K562 (cell line): ENCODE measurements around the gene MED16. TPM values are rescaled to one million over a fixed set of nuclear protein-coding genes. Genes with fewer than 3 reads are reported as not detected.

ENCODE experiments used
- ATAC-seq: fragments of 200-7000 bp; cut with Tn5 transposase; 3 replicates; pipeline ENCODE4 v1.9.1; 2020; ENCODE audit warnings: moderate library complexity
- BruUV-seq: library from RNA; stranded (reverse); fragments of 400-500 nt; replicated peaks from 2 replicates; lab custom pipeline; 2021; lab: Mats Ljungman, UMichigan
- CTCF ChIA-PET: fragments of 300-600 bp; formaldehyde crosslinking; extraction: SDS; loops from one replicate; lab custom pipeline; 2021; ENCODE audit warnings: low intra/inter-chr PET ratio; lab: Yijun Ruan, JAX
- POLR2A ChIA-PET: fragments of 300-600, 350-650 bp; sonication (Branson Sonifier 250); formaldehyde crosslinking; extraction: SDS; loops from one replicate; lab custom pipeline; 2021; ENCODE audit warnings: antibody characterized with exemption, inconsistent platforms; lab: Yijun Ruan, JAX
- DNase-seq, 4 experiments: peaks; one replicate each; pipeline versions ENCODE4 v3.0.0 to v3.0.0-alpha.2; 2011 to 2018; ENCODE audit warnings: low spot score in 3 of 4, mixed read lengths in 3 of 4; ENCODE audit errors: extremely low read depth in 1 of 4
- FAIRE-seq: peaks from 2 replicates; lab custom pipeline; 2011; peaks lifted over from hg19 to GRCh38; lab: Jason Lieb, UNC
- H2AFZ ChIP-seq: 2 replicates; pipeline ENCODE4 v1.6.0; 2011; ENCODE audit warnings: low read depth, low read length, control low read depth, inconsistent platforms
- H3K27ac ChIP-seq: fragments of 200-600 bp; 3 replicates; pipeline ENCODE4 v1.8.0; 2011; ENCODE audit warnings: low read depth, mild to moderate bottlenecking, control low read depth, inconsistent platforms, low read length, moderate library complexity, mixed read lengths; ENCODE audit errors: extremely low read depth
- H3K27me3 ChIP-seq, 2 experiments: fragments of 300-600 bp in 1 of 2; 2 replicates in 1 of 2; 3 replicates in 1 of 2; pipeline versions ENCODE4 v1.6.0 to v1.8.0; 2011; ENCODE audit warnings: inconsistent platforms in 2 of 2, low read length in 2 of 2, mild to moderate bottlenecking in 1 of 2, mixed read lengths in 1 of 2, moderate library complexity in 1 of 2; ENCODE audit not compliant: control insufficient read depth in 2 of 2, insufficient read depth in 2 of 2
- H3K36me3 ChIP-seq: fragments of 300-600 bp; 3 replicates; pipeline ENCODE4 v1.8.0; 2011; ENCODE audit warnings: mild to moderate bottlenecking, low read length, inconsistent platforms; ENCODE audit not compliant: control insufficient read depth, insufficient read depth
- H3K4me1 ChIP-seq, 2 experiments: fragments of 200-600 bp in 1 of 2; replicated peaks in 1 of 2; 2 replicates in 1 of 2; 3 replicates in 1 of 2; pipeline versions ENCODE4 v1.5.1 to v1.8.0; 2011; ENCODE audit warnings: inconsistent platforms in 2 of 2, low read length in 2 of 2, mild to moderate bottlenecking in 1 of 2, mixed read lengths in 1 of 2, moderate library complexity in 1 of 2; ENCODE audit not compliant: control insufficient read depth in 2 of 2, insufficient read depth in 2 of 2
- H3K4me2 ChIP-seq: 2 replicates; pipeline ENCODE4 v1.6.1; 2011; ENCODE audit warnings: low read length, control low read depth, inconsistent platforms, mixed read lengths; ENCODE audit not compliant: insufficient read depth
- H3K4me3 ChIP-seq: fragments of 200-600 bp; sonication (generic), shearing (Covaris generic); 2 replicates; pipeline ENCODE4 v1.5.1; 2016; ENCODE audit warnings: control low read depth, inconsistent platforms
- H3K79me2 ChIP-seq: fragments of 200-600 bp; 3 replicates; pipeline ENCODE4 v1.8.0; 2011; ENCODE audit warnings: low read length, inconsistent platforms; ENCODE audit not compliant: control insufficient read depth, insufficient read depth
- H3K9ac ChIP-seq, 2 experiments: 2 replicates each; pipeline versions ENCODE4 v1.6.0 to v1.6.1; 2011; ENCODE audit warnings: low read depth in 2 of 2, low read length in 2 of 2, control low read depth in 1 of 2, inconsistent platforms in 1 of 2, mild to moderate bottlenecking in 1 of 2, mixed read lengths in 1 of 2; ENCODE audit not compliant: insufficient read depth in 1 of 2
- H3K9me1 ChIP-seq: one replicate; pipeline ENCODE4 v1.6.0; 2011; ENCODE audit warnings: inconsistent platforms, mild to moderate bottlenecking, low read length, moderate library complexity; ENCODE audit not compliant: control insufficient read depth, insufficient read depth
- H3K9me3 ChIP-seq: replicated peaks from 2 replicates; pipeline ENCODE4 v1.5.1; 2011; ENCODE audit warnings: low read depth, low read length, inconsistent platforms; ENCODE audit not compliant: control insufficient read depth, insufficient read depth
- H4K20me1 ChIP-seq: replicated peaks from 2 replicates; pipeline ENCODE4 v1.6.1; 2011; ENCODE audit warnings: low read length, inconsistent platforms, mixed read lengths; ENCODE audit not compliant: control insufficient read depth, insufficient read depth
- ATF3 ChIP-seq, 2 experiments: fragments of 450-650 bp in 1 of 2; sonication (generic) in 1 of 2; formaldehyde crosslinking in 1 of 2; IDR thresholded peaks in 1 of 2; conservative IDR thresholded peaks in 1 of 2; 2 replicates each; pipeline versions ENCODE4 v1.6.1 to v1.8.1; 2016 to 2023; ENCODE audit warnings: mild to moderate bottlenecking in 2 of 2, moderate library complexity in 2 of 2, inconsistent platforms in 1 of 2, missing genetic modification reagents in 1 of 2
- ID3 ChIP-seq, 2 experiments: fragments of 250-450 bp in 1 of 2; fragments of 450-650 bp in 1 of 2; sonication (Bioruptor Pico) in 1 of 2; IDR thresholded peaks; 2 replicates each; pipeline versions ENCODE4 v1.6.1 to v1.8.0; 2016 to 2021; ENCODE audit warnings: mild to moderate bottlenecking in 2 of 2, moderate library complexity in 2 of 2, missing compliant biosample characterization in 1 of 2, missing genetic modification characterization in 1 of 2
- NR3C1 ChIP-seq: sonication (generic); formaldehyde crosslinking; IDR thresholded peaks from 2 replicates; pipeline ENCODE4 v1.8.1; 2022; ENCODE audit warnings: missing genetic modification reagents
- PHF21A ChIP-seq: fragments of 450-650 bp; IDR thresholded peaks from 2 replicates; pipeline ENCODE4 v1.6.1; 2017; ENCODE audit warnings: low read depth, borderline replicate concordance
- RBFOX2 ChIP-seq: fragments of 200-400 bp; formaldehyde crosslinking; IDR thresholded peaks from 2 replicates; pipeline ENCODE4 v1.6.1; 2017; ENCODE audit warnings: low read depth, mild to moderate bottlenecking, low read length, moderate library complexity
- RBM15 ChIP-seq: fragments of 200-400 bp; formaldehyde crosslinking; IDR thresholded peaks from 2 replicates; pipeline ENCODE4 v1.6.1; 2018; ENCODE audit warnings: mild to moderate bottlenecking, low read length, moderate library complexity; ENCODE audit not compliant: insufficient read depth
- RBM22 ChIP-seq: fragments of 200-400 bp; formaldehyde crosslinking; IDR thresholded peaks from 2 replicates; pipeline ENCODE4 v1.6.1; 2018; ENCODE audit warnings: low read length, low read depth; ENCODE audit not compliant: poor library complexity, severe bottlenecking
- RCOR1 ChIP-seq, 2 experiments: IDR thresholded peaks; 2 replicates each; pipeline ENCODE4 v1.6.1; 2012; ENCODE audit warnings: low read depth in 2 of 2, low read length in 2 of 2, borderline replicate concordance in 1 of 2, improper control_type of control experiment in 1 of 2
- USF1 ChIP-seq: sonication (generic); formaldehyde crosslinking; IDR thresholded peaks from 2 replicates; pipeline ENCODE4 v1.9.0; 2022; ENCODE audit warnings: mild to moderate bottlenecking, missing genetic modification reagents
- WGBS: fragments of 100-300 bp; shearing (Covaris generic); methylation state at CpG from one replicate; pipeline ENCODE4 v1.1.6; 2016; ENCODE audit warnings: low coverage, mixed read lengths; ENCODE audit not compliant: insufficient coverage; ENCODE audit errors: missing lambda C conversion rate; 5-methylcytosine and 5-hydroxymethylcytosine counted together
- in situ Hi-C: fragments of 300-500 bp; cut with MboI; formaldehyde crosslinking; loops from 4 replicates; pipeline ENCODE4 v1.15.0; 2018; ENCODE audit warnings: inconsistent platforms, mixed read lengths
- intact Hi-C: fragments of 100-400 bp; cut with micrococcal nuclease; formaldehyde crosslinking; loops from 2 replicates; pipeline ENCODE4 v1.14.2; 2022
- polyA plus RNA-seq, 8 experiments: library from polyadenylated mRNA; depleted of rRNA in 4 of 8; stranded (reverse) in 5 of 8; unstranded in 3 of 8; fragments of >200 nt; fragmentation: Nextera tagmentation in 2 of 8; fragmentation: Illumina TruSeq in 1 of 8; extraction: Ambion mirVana in 2 of 8; extraction: Trizol in 1 of 8; gene quantifications; 2 replicates each; pipeline versions ENCODE4 v1.2.1 to v1.2.3, GENCODE V29; 2011 to 2014; ENCODE audit warnings: inconsistent platforms in 1 of 8, missing spikeins in 1 of 8
- total RNA-seq, 7 experiments: library from RNA; depleted of rRNA in 6 of 7; stranded (reverse); fragments of >200 nt in 6 of 7; fragmentation: Illumina TruSeq in 2 of 7; extraction: Trizol in 2 of 7; gene quantifications; 2 replicates each; pipeline versions ENCODE4 v1.2.1 to v1.2.3, GENCODE V29; 2011 to 2021; ENCODE audit warnings: low replicate concordance in 1 of 7

Gene MED16
- total and polyA plus RNA-seq, 9 of the 15 experiments (the other 6 are each of a cell fraction or from before 2014, with no cell fraction given): 0.89 to 59.9 (median 8.6) TPM

GRCh38 chr19:900043-900301, 7.0 kb upstream of the MED16 start (continued):
- TF ChIP-seq RBM22 (peak; percentile 25), USF1 (CRISPR knock-in tag) (0 out of 2 replicates have a peak, but pooled peaks have one; percentile 12)

GRCh38 chr19:899336-900042, 6.5 kb upstream of the MED16 start:
- CTCF ChIA-PET: no interaction called here
- H3K9me3 ChIP-seq: no peaks in the 10 kb centered on the region
- H3K4me2 ChIP-seq: no peak overlapping the region
- peaks cover 12% of the 10 kb centered on the region for H4K20me1 ChIP-seq
- no peak for ATAC-seq
- H3K27me3 ChIP-seq: no peaks in the 10 kb centered on the region
- no peak for DNase-seq
- no peak overlapping the region for H2AFZ ChIP-seq
- H3K9me1 ChIP-seq: peaks cover 5% of the 10 kb centered on the region
- in situ Hi-C loops: no loop called here
- POLR2A ChIA-PET: no interaction called here
- peak overlapping the region in 1 of 2 experiments; percentile 61; a peak in 1 of 4 replicates for H3K9ac ChIP-seq
- peaks cover 60% of the 10 kb centered on the region; the same call in 2 of the 3 replicates for H3K36me3 ChIP-seq
- intact Hi-C loops: no loop called here
- H3K79me2 ChIP-seq: peaks cover 42% of the 10 kb centered on the region
- H3K4me1 ChIP-seq: peaks cover 34 to 77% of the 10 kb centered on the region in 2 experiments
- TF ChIP-seq PHF21A (no peak), NR3C1 (CRISPR knock-in tag) (0 out of 2 replicates have a peak, but pooled peaks have one; percentile 29), RCOR1 (IDR thresholded peaks at IDR 0.05; ENCODE audit: borderline replicate concordance in 1 of 2, low read depth in 2 of 2, low read length in 2 of 2) (no peak), RBM22 (peak; percentile 17), ID3 (CRISPR knock-in tag; IDR thresholded peaks at IDR 0.05) (no peak), ID3 (tag; IDR thresholded peaks at IDR 0.05) (no peak), RBFOX2 (peak; percentile 65), ATF3 (IDR thresholded peaks at IDR 0.05) (no peak), ATF3 (CRISPR knock-in tag; conservative IDR thresholded peaks at IDR 0.05) (no peak), RBM15 (no peak)
- WGBS: 85% methylated on average over 19 of the region's 32 CpGs
- H3K27ac ChIP-seq: no peak overlapping the region
- no TSS peak for BruUV-seq
- H3K4me3 ChIP-seq: no peak overlapping the region
- no peak for FAIRE-seq
